ENCODE results near the gene GULP1.

DNA sequence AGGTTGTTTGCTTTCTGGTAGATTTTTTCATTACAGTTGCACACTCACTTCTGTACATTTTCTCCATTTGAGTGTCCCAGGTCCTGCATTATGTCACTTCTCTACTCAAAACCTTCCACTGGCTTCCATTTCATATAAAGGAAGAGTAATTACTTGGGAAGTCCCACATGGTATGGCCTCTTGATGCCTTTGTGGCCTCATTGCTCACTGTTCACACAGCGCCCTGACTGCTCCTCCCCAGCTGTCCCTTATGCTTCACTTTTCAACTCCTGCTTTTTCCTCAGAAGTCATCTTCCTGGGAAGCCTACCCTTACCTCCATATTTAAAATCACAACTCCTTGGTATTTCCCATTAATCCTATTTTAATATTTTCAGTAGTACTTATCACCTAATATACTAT lies 24.7 kb downstream of the GULP1 start:
- TF ChIP-seq, protein P1, sequence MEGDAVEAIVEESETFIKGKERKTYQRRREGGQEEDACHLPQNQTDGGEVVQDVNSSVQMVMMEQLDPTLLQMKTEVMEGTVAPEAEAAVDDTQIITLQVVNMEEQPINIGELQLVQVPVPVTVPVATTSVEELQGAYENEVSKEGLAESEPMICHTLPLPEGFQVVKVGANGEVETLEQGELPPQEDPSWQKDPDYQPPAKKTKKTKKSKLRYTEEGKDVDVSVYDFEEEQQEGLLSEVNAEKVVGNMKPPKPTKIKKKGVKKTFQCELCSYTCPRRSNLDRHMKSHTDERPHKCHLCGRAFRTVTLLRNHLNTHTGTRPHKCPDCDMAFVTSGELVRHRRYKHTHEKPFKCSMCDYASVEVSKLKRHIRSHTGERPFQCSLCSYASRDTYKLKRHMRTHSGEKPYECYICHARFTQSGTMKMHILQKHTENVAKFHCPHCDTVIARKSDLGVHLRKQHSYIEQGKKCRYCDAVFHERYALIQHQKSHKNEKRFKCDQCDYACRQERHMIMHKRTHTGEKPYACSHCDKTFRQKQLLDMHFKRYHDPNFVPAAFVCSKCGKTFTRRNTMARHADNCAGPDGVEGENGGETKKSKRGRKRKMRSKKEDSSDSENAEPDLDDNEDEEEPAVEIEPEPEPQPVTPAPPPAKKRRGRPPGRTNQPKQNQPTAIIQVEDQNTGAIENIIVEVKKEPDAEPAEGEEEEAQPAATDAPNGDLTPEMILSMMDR (conservative IDR thresholded peaks at IDR 0.05), result no peak
- TF ChIP-seq ZFX (IDR thresholded peaks at IDR 0.05), result no peak
